LNCAP (cell line): ENCODE data around the gene TLR8.

Experiments
- TF ChIP-seq, protein P1 (sequence below): fragments of 450-650 bp; IDR thresholded peaks from 2 replicates; pipeline ENCODE4 v1.5.1; 2017; ENCODE audit warnings: mild to moderate bottlenecking

TLR8 gene

DNA sequence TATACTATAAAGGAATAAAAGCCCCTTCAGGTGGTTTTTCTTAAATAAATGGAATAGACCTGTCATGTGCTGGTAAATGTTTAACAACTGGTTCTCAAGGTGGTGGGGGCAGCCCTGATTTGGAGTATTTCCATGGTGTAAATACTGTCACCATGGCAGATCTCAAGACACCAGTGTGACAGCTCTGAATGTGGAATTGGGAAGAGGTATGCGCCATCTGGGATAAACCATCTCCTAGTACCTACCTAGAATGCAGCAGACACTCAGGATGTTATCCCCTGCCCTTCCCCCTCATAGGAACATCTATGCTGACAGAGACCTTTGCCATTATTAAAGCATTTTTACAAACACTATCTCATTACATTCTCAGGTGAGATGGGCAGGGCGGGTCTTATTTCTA, 42.1 kb downstream of the TLR8 start:
- TF ChIP-seq, protein P1, sequence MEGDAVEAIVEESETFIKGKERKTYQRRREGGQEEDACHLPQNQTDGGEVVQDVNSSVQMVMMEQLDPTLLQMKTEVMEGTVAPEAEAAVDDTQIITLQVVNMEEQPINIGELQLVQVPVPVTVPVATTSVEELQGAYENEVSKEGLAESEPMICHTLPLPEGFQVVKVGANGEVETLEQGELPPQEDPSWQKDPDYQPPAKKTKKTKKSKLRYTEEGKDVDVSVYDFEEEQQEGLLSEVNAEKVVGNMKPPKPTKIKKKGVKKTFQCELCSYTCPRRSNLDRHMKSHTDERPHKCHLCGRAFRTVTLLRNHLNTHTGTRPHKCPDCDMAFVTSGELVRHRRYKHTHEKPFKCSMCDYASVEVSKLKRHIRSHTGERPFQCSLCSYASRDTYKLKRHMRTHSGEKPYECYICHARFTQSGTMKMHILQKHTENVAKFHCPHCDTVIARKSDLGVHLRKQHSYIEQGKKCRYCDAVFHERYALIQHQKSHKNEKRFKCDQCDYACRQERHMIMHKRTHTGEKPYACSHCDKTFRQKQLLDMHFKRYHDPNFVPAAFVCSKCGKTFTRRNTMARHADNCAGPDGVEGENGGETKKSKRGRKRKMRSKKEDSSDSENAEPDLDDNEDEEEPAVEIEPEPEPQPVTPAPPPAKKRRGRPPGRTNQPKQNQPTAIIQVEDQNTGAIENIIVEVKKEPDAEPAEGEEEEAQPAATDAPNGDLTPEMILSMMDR: no peak

DNA sequence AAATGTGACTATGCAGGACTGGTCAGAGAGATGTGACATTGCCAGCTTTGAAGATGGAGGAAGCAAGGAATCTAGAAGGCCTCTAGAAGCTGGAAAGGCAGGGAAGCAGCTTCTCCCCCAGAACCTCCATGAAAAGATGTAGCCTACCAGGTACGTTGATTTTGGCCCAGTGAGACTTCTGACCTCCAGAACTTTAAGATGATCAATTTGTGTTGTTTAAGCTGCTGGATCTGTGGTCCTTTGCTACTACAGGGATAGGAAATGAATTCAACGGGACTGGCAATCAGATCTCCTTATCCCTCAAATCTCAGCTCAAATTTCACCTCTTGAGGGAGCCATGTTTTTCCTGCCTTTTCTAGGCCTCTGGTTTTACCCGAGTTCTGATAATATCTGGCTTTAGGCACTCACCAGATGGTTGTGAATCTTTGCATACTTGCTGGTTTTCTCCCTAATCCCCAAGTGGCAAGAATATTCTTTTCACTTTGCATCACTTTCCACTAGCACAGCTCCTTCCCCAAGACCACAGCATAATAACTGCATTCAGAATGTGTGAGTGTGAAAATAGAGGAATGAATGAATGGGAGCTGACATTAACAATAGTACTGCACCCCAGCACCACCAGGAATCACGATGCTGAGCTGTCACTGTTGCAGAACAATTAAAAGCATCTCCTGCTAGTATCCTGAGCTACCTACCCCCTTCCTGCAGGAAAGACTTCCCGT, 42.9 kb downstream of the TLR8 start:
- TF ChIP-seq, protein P1: no peak

DNA sequence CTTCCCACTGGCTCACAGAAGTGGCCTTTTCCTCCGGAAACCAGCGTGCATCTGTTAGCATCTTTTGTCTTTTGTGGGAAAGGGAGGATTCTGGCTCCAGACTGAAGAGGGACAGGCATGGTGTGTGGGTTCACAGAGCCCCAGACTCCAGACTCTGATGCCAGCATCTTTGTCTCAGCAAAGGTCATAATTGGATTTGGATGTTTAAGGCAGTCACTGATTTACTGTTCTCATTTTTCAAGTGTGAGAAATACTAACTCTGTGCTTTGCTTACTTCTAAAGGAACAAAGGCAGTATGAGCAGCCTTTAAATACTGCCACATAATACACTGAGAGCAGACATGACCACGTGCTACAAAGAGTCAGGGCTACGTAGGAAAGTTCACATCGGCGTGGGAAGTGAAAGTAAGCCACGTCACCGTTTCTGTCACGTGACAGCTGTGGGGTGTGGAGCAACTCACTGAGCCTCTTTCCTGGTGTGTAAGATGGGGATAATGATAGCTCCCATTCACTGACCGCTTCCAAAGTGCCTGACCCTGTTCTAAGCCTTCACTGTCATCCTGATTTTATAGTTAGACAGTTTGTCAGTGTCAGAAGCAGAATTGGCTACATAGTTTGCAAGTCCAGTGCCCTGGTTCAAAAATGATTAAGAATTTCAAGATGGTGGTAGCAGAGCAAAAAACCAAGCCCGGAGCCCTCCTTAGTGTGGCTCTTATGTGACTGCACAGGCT, 43.7 kb downstream of the TLR8 start:
- TF ChIP-seq, protein P1: no peak

DNA sequence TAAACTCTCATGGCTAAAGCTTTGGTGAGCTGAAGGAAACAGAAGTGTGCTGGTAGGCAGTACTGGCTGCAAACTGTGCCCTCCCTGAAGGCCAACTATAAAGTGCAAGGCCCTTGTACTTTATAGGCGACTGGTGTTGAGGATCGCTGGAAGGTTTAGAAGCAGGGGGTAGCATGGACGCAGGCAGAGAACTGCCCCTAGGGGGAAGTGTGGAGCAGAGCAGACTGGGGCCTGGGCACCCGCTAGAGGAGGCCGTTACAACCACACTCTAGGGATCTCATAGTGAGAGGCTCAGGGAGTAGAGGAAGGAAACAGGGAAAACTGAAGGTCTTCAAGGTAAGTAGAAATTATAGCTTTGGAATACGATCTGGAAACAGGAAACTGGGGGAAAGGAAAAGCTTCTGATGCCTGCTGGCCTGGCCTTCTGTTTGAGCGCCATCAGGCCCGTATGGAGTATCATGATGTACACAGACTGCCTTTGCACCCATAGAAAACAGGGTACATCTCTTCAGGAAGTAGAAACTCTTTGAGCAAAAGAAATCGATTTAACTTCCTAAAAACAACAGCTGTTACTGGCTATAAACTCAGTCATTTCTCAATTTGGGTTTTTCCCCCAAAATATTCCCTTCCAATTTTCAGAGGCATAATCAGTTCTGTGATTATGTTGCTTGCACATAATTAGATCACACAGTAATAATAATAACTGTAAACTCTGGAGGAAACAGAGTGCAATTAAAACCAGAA, 44.6 kb downstream of the TLR8 start:
- TF ChIP-seq, protein P1: no peak

DNA sequence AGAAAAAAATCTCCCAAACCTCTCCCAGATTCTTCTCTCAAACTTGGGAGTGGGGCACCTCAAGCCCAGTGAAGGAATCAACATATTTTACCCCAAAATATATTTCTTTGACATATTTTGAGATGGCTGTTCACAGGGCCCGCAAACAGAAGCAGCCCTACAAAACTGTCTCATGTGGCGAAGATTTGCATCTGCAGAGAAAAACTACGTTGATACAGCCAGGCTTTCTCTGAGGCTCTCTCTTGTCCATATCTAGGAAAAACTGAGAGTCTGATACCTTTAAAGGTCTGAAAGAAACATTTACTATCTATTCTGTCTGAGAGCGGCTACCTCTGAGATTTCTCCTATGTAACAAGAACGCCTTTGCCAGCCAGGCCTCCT, 45.2 kb downstream of the TLR8 start:
- TF ChIP-seq, protein P1: no peak

DNA sequence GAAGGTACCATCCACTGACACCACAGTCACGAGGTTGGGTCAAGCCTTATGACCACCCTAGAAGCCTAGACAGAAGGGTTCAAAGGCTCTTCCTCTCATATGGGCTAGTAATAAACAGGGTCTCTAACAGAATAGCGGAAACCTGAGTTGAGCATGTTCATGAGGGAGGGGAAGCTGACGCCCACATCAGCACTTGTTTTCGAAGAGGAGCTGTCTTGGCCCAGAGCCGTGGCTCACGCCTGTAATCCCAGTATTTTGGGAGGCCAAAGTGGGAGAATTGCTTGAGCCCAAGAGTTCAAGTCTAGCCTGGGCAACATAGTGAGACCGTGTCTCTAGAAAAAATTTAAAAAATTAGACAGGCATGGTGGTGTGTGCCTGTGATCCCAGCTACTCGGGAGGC, 47.0 kb downstream of the TLR8 start:
- TF ChIP-seq, protein P1: no peak

DNA sequence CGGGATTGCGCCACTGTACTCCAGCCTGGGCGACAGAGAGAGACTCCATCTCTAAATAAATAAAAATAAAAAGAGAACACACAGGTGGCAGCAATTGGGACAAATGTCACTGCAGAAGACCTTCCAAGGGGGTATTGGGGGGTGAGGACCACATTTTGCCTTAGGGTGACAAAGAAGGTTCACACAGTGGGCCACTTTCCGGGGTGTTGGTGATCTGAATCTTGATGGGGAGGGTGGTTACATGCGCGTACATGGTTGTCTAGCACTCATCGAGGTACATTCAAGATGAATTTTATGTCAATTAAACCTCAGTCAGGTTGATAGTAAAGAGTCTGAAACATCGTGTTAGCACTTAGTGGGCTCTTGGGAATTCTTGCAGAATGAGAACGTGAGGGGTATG, 48.0 kb downstream of the TLR8 start:
- TF ChIP-seq, protein P1: no peak
